GM21367 (cell line): Measurements from ENCODE around the gene ZAR1.

Experiments
- ATAC-seq: cut with Tn5 transposase; IDR thresholded peaks from one replicate; pipeline ENCODE4 v1.9.1; 2021; ENCODE audit not compliant: unreplicated experiment

Gene ZAR1

DNA sequence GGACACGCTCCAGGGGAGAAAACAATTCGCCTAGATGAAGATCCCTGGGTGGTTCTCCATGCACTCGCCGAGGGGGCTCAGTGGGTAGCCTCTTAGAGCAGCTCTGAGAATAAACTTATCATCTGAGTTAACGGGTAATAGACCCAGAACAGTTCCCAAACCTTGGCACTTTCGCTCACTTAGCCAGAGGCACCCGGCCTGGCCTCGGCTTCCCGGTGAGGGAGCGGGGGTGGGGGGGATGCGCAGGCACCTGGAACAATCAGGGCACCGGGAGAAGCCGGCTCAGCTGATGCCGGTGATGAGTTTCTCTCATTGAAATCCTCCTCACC lies 405 bp upstream of the ZAR1 start:
- no peak for ATAC-seq

DNA sequence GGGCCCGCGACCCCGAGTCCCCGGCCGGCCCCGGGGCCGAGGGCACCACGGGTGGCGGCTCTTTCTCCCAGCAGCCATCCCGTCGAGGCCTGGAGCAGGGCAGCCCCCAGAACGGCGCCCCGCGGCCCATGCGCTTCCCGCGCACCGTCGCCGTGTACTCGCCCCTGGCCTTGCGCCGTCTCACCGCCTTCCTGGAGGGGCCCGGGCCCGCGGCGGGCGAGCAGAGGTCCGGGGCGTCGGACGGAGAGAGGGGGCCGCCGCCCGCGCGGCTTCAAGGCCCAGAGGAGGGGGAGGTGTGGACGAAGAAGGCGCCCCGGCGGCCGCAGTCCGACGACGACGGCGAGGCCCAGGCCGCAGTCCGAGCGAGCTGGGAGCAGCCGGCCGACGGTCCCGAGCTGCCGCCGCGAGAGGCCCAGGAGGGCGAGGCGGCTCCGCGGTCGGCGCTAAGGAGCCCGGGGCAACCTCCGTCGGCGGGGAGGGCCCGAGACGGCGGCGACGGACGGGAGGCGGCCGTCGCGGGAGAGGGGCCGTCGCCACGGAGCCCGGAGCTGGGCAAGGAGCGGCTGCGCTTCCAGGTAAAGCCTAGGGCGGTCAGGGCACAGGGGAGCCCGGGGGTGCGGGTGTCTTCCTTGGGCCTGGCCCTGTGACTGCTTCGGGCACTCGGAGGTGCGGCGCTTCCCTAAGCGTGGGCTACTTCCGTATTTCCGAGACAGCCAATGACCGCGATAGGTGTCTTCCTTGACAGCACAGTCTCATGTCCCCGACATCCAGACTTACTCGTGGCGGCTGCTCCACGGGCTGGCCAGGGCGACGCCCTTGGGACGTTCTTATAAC lies 845 bp downstream of the ZAR1 start:
- ATAC-seq, result no peak

DNA sequence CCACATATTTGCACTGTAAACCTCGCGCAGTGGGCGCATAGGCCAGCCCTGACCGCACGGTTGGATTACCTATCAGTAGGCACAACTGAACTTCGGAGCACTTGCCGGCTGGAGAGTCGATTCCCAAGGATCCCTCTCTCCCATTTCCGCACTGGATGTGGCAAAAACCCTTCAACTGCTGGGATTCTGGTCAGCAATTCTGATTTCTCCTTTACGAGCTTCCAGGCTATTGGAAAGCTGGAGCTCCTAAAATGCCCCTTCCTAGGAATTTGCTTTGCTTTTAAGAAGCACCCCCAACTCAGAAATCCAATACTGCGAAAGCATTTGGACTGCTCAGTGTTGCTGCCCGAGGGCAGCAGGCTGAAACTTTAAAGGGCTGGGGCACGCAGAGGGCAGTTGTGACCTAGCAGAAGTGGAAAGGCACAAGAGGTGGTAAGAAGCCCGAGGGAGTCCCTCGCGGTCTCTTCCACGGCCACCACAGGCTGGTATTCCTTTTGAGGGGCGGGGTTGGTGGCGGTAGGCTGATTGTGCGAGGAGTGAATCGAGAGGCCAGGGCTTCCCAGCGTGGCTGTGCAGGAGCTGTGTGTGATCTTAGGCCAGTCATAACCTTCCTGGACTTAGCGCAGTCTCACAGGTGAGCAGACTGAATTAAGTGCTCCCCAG lies 1.6 kb downstream of the ZAR1 start:
- ATAC-seq, result no peak

DNA sequence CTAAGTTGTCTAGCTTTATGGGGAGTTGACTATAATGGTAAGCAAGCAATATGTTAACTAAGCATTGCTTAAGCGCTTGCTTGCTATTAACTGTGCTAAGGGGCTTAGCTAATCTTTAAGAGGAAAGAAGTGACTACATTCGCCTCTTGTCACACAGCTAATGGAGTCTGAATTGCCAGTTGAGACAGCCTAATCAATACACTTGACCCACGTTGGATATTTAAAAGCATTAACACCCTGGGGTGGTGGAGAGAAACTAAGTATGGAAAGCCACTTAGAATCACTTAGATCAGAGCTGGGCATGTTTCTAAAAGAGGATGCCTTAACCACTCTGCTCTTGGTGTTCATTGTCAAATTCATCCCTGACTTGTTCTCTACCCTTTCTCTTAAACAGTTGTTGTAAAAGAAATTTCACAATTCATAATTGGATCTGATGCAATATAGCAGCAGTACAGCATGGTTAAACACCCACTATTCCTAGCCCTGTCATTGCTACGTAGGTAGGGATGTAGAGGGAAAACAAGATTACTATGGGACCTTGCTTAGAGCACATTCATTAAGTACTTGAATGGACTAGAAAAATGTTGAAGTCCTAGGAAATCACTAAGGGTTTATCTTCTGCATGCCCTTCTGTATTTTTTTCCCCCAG lies 3.5 kb downstream of the ZAR1 start:
- ATAC-seq, result no peak

DNA sequence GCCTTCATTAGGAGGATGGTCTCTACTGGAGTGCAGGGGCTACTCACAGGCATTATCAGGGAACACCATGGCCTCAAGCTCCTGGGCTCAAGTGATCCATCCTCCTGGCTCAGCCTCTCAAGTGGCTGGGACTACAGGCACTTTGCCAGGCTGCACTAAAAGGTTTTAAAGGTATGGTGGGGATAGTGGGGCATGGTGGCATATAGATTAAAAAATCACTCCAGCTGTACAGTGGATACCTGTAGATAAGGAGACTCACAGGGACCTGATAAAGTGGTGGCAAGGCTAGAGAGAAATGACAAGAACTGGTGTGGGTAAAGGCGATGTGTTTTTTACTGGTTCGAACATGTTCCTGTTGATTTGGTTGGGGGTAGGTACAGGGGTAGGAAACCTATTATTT lies 5.9 kb downstream of the ZAR1 start:
- ATAC-seq, result no peak

DNA sequence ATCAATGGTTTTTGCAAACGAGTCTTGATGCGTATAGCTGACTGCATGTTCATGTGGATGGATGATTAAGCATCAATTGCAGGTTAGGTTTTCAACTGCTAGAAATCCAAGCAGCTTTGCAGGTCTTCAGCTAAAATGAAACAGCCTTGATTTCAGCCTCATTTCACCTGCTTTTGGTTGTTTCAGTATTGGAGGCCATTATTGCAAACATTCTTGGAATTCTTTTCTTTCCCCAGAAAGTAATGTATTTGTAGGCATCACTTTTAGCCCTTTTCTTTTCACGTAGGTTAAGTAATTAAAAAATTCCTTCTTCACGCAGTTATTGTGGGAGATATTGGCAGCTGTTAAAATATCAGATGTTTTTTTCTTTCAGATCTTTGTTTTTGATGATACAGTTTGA lies 8.8 kb downstream of the ZAR1 start:
- ATAC-seq, result no peak

DNA sequence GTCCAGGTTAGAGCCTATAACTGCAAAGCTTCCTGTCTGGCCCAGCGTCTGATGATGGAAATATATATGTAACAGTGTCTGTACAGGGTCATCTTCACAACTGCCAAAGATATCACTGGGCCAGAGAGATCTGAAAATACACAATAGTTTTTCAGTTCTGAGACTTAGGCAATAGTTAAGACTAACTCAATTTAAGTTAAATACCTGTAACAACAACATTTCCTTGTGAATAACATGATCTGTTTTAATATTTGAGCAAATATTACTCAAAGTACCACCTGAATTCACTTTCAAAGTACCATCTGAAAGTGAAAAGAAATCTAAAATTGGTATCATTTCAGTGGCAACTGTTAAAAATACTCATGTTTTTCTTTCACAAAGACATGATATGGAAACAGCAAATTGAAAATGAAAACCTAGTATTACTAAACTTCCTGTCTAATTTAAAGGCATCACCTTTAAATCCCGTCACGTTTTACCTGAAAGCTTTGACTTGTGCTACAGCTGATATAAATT lies 9.6 kb downstream of the ZAR1 start:
- peak; percentile 82 for ATAC-seq

DNA sequence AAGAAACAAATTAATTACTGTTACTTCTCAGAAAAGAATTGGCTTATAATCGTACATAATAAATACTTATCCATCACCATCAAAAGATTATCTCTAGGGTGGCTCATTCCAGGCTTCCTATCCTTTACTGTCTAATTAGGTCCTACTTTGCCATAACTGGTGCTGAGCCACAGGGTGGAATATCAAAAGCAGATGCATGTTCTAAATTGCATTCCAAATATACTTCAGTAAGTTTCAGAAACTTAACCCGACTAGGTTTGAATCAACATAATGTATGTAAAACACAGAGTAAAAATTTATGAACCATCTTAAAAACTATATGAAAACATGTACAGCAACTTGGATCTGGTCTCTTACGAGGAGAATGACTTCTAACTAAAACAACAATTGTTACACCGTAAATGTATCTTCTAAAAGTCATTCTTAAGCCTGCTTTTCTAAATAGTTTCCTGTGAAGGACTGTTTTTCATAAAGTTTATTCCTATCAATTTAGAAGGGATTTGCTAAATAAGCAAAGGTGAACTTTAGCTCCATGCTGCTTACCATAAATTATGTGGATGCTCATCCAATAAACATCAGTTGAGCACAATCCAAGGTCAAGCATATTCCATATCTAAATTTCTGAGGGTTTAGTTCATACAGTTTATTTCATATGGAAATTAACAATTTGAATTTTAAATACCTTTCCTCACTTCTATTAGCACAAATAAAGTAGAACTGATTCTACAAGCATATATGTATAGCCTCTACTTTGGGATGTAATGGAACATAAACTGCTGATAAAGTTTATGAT lies 13.4 kb downstream of the ZAR1 start:
- no peak for ATAC-seq

DNA sequence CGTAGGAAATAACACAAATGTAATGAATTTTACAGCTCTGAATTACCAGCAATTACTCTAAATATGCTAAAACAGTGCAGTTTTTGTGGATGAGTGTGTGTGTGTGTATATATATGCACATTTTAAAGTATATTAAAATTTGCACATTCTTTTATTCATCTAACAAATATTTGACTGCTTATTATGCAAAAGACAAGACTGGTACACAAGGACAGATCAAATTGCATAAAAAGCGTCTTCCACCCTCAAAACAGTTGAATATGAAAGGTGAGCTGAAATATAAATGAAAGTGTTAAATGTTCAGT lies 13.9 kb downstream of the ZAR1 start:
- no peak for ATAC-seq

DNA sequence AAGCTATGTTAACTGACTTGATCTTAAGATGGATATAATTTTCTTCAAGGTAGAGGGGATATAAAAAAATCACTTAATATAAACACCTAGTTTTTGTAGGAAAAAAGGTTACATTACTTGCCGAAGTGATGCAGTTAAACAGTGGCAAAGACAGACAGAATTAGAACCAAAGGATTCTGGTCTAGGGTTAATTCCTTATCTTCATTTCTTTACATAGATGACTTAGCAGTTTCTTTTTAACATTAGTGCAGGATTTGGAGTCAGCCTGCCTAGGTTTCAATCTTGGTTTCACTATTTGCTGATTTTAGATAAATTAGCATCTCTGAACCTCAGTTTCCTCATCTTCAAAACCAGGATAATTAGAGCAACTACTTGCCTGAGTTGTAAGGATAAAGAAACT lies 14.3 kb downstream of the ZAR1 start:
- no peak for ATAC-seq

DNA sequence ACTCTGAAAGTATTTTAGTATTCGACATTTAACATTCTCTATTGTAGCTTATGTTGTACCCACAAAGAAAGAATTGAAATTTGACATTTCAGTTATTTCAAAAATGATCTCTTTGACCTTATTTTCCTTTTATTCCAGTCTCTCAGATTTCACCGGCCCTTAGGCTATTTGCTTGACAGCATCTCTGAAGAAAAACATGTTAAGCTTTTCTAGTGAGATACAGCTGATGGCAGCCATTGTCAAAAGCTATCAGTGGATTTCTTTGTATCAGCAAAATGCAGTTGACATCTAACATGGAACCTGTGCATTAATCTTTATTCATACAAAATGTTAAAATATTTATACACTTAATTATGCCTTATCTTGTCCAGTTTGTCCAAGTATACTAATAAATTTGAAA lies 16.7 kb downstream of the ZAR1 start:
- no peak for ATAC-seq

DNA sequence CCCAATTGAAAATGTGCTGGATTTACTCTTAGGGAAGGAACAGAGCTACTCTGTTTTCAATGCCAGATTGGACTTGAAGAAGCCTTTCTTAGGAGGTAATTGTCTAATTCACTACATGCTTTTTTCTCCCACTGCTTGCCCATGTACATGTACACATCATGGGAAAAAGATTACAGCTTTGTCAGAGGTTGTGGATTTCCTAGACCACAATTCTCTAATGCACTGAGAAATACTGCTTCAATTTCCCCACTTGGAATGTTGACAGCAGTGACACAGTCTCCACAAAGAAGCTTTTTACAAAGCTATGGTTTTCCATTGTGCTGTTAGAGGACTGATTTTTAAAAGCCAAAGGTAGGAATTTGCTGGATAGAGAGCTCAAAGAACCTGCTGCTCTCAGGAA lies 19.5 kb downstream of the ZAR1 start:
- ATAC-seq, result no peak

DNA sequence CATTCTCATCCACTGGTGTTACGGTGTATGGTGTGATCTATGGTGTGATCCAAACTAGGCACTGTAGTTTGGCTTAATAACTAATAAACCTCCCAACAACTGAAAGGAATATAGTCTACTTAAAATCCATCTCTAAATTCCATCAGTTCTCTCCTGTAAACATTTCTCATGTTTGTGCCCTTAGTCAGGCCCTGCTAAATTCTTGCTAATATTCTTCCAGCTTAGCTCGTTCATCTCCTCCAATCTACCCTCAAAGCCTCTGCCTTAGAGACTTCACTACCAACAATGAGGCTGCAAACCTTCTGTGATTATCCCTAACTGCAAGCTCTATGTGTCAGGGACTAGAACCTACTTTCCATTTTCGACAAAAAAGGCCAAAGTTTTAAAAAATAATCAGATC lies 28.1 kb downstream of the ZAR1 start:
- ATAC-seq, result no peak

DNA sequence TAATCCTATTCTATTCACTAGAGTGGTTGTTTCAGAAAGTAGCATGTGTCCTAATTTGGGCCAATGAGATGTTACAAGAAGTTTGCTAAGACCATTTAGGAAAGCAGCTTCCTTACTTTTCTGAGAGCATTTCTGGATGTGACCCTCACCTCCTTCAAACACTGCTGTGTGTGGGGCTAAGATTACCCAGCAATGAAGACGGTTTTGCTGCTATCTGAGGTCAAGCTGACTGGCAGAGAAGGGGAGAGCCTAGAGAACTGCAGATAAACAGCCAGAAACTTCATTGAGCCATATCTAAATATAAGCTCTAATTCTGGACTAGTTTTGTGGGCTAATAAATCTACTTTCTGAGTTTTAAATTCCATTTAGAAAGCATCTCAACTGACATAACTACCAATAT lies 36.4 kb downstream of the ZAR1 start:
- ATAC-seq, result no peak

DNA sequence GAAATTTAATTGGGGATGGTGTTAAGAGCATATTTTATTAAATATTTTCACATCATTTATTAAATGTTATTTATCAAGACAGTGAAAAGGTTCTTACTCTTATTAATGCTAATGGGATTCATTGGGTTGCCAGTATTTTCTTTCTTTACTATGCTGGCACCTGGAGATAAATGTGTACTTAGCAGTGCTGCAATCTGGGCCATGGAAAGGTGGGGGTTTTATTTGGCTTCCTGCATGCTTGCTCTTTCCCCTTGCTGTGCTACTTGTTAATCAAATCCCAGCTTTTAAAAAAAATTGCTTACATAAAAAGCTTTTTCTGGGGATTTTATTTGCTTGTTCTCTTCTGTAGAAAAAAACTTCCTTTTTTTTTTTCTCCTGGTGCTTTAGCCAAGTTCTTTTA lies 48.3 kb downstream of the ZAR1 start:
- ATAC-seq, result no peak

DNA sequence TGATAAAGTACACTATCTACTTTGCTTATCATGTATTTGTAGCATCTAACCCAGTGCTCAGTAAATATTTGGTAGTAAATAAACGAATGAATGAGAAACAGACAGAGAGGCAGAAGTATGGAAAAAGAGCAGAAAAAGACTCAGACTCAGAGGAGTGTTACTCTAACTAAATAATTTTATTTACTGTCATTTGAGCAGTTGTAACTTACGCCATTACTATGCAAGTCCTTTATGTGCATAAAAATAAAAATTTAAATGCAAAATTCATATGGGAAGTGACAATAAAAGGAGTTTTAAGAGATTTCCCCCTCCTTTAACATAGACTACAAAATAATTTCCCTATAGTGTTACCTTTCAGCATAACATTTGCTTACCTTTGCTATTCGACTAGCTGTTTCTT lies 49.5 kb downstream of the ZAR1 start:
- ATAC-seq, result no peak

DNA sequence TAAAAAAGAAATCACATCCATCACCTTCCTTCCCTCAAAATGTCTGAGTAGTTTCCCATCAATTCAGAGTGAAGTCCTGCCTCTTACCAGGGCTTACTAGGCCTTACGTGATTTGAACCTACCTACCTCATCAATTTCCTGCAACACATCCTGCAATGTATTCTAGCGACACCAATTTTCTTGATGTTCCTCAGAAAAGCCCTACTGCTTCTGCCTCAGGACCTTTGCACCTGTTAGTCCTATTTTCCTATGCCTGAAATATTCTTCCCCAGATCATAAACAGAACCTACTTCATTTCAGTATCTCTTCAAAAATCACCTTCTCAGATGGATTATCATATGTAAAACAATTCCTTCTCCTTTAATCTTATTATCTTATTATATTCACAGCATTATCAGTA lies 52.8 kb downstream of the ZAR1 start:
- no peak for ATAC-seq

DNA sequence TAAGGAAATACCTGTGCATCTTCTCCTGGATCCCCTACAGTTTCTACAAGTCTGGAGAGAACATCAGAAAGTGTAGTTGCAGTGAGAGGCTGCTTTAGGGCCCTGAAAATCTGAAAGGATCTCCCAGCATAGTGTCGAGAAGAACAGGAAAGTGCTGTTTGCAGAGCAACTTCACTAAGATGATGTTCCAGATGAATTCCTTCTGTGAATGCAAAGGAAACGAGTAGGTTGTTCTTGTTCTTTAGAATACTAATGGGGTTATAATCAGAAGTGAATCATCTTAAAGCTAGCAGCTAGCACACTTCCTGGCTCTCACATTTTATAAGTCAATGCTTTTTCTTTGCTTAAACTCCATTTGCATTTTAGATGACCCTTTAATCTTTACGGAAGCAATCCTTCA lies 53.7 kb downstream of the ZAR1 start:
- no peak for ATAC-seq
